HG03108 (cell line): ENCODE data around the gene UBA6.
"Not testable (repeated sequence)": the region's sequence is repeated elsewhere in the genome, so short reads cannot be mapped to it uniquely, and the experiment has no call there.

ENCODE experiments used
- ATAC-seq: cut with Tn5 transposase; IDR thresholded peaks from one replicate; pipeline ENCODE4 v1.9.1; 2021; ENCODE audit warnings: moderate library complexity; ENCODE audit not compliant: unreplicated experiment

Gene UBA6

GRCh38 chr4:67714248-67714583 lies 13.3 kb upstream of the UBA6 start:
- peak; percentile 70 for ATAC-seq

- no peak for ATAC-seq
These were observed 12.7 kb upstream of the UBA6 start for GRCh38 chr4:67713529-67714247.

GRCh38 chr4:67712650-67713528 lies 11.9 kb upstream of the UBA6 start:
- no peak for ATAC-seq

GRCh38 chr4:67712000-67712625 lies 11.2 kb upstream of the UBA6 start:
- ATAC-seq: no peak

- not testable (repeated sequence) for ATAC-seq
These were observed 5.7 kb upstream of the UBA6 start for GRCh38 chr4:67706682-67707081.

- no peak for ATAC-seq
These were observed 3.9 kb upstream of the UBA6 start for GRCh38 chr4:67704843-67705242.

- ATAC-seq: no peak
These were observed 1.2 kb upstream of the UBA6 start for GRCh38 chr4:67702166-67702565.

GRCh38 chr4:67701517-67701850 lies 529 bp upstream of the UBA6 start:
- no peak for ATAC-seq

GRCh38 chr4:67700116-67700737 lies 728 bp downstream of the UBA6 start:
- ATAC-seq: no peak

GRCh38 chr4:67699603-67700002 lies 1.4 kb downstream of the UBA6 start:
- no peak for ATAC-seq

GRCh38 chr4:67697860-67698687 lies 2.9 kb downstream of the UBA6 start:
- ATAC-seq: no peak

GRCh38 chr4:67696061-67696460 lies 4.9 kb downstream of the UBA6 start:
- ATAC-seq: no peak

GRCh38 chr4:67694662-67695061 lies 6.3 kb downstream of the UBA6 start:
- no peak for ATAC-seq

- no peak for ATAC-seq
These were observed 9.6 kb downstream of the UBA6 start for GRCh38 chr4:67691328-67691727.

- ATAC-seq: no peak
These were observed 13.3 kb downstream of the UBA6 start for GRCh38 chr4:67687636-67688035.

- ATAC-seq: no peak
These were observed 15.5 kb downstream of the UBA6 start for GRCh38 chr4:67685532-67685859.

- peak; percentile 67 for ATAC-seq
These were observed 16.0 kb downstream of the UBA6 start for GRCh38 chr4:67684839-67685531.

- no peak for ATAC-seq
These were observed 18.7 kb downstream of the UBA6 start for GRCh38 chr4:67682266-67682665.

GRCh38 chr4:67680581-67681222 lies 20.3 kb downstream of the UBA6 start:
- ATAC-seq: no peak

GRCh38 chr4:67678612-67679011 lies 22.3 kb downstream of the UBA6 start:
- ATAC-seq: no peak
